ENCODE data around the gene KIF26B. TPM values are rescaled to one million over a fixed set of nuclear protein-coding genes. Genes with fewer than 3 reads are reported as not detected.

Gene KIF26B
- total and polyA plus RNA-seq, 2 experiments from 2014 or later = 0.03 to 0.76 TPM

DNA sequence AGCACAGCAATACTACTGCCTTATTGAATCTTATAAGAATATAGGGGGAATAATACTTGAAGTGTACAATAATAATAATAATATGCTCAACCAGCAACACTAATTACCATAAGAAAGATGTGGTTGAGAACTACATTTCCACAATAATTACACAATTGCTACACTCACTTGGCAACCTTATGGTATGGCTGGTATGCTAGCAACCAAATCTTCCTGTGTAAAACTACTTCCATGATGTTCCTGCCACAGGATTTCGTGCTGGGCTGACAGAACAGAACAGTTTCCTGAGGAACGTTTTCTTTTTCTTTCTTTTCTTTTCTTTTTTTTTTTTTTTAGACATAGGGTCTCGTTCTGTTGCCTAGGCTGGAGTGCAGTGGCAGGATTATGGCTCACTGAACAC lies 50.6 kb downstream of the KIF26B start:
- H3K4me1 Mint-ChIP-seq = peaks cover 18% of the 10 kb centered on the region
- H3K9me3 Mint-ChIP-seq = peaks cover 45% of the 10 kb centered on the region
- no peak overlapping the region for H3K4me3 ChIP-seq
- H3K27me3 ChIP-seq (ENCODE audit: insufficient read depth) = no peaks in the 10 kb centered on the region
- H3K4me3 Mint-ChIP-seq = no peak overlapping the region
- H3K79me2 ChIP-seq (replicated peaks; ENCODE audit: insufficient read depth) = no peaks in the 10 kb centered on the region
- H3K4me2 ChIP-seq = no peak overlapping the region
- no peaks in the 10 kb centered on the region for H3K9me2 ChIP-seq (ENCODE audit: insufficient read depth)
- TF ChIP-seq, protein P1, sequence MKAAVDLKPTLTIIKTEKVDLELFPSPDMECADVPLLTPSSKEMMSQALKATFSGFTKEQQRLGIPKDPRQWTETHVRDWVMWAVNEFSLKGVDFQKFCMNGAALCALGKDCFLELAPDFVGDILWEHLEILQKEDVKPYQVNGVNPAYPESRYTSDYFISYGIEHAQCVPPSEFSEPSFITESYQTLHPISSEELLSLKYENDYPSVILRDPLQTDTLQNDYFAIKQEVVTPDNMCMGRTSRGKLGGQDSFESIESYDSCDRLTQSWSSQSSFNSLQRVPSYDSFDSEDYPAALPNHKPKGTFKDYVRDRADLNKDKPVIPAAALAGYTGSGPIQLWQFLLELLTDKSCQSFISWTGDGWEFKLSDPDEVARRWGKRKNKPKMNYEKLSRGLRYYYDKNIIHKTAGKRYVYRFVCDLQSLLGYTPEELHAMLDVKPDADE (IDR thresholded peaks at IDR 0.05) = no peak
- TF ChIP-seq, protein P2, sequence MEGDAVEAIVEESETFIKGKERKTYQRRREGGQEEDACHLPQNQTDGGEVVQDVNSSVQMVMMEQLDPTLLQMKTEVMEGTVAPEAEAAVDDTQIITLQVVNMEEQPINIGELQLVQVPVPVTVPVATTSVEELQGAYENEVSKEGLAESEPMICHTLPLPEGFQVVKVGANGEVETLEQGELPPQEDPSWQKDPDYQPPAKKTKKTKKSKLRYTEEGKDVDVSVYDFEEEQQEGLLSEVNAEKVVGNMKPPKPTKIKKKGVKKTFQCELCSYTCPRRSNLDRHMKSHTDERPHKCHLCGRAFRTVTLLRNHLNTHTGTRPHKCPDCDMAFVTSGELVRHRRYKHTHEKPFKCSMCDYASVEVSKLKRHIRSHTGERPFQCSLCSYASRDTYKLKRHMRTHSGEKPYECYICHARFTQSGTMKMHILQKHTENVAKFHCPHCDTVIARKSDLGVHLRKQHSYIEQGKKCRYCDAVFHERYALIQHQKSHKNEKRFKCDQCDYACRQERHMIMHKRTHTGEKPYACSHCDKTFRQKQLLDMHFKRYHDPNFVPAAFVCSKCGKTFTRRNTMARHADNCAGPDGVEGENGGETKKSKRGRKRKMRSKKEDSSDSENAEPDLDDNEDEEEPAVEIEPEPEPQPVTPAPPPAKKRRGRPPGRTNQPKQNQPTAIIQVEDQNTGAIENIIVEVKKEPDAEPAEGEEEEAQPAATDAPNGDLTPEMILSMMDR (conservative IDR thresholded peaks at IDR 0.05; ENCODE audit: low read depth in 2 of 2) = no peak
- TF ChIP-seq, protein P3, sequence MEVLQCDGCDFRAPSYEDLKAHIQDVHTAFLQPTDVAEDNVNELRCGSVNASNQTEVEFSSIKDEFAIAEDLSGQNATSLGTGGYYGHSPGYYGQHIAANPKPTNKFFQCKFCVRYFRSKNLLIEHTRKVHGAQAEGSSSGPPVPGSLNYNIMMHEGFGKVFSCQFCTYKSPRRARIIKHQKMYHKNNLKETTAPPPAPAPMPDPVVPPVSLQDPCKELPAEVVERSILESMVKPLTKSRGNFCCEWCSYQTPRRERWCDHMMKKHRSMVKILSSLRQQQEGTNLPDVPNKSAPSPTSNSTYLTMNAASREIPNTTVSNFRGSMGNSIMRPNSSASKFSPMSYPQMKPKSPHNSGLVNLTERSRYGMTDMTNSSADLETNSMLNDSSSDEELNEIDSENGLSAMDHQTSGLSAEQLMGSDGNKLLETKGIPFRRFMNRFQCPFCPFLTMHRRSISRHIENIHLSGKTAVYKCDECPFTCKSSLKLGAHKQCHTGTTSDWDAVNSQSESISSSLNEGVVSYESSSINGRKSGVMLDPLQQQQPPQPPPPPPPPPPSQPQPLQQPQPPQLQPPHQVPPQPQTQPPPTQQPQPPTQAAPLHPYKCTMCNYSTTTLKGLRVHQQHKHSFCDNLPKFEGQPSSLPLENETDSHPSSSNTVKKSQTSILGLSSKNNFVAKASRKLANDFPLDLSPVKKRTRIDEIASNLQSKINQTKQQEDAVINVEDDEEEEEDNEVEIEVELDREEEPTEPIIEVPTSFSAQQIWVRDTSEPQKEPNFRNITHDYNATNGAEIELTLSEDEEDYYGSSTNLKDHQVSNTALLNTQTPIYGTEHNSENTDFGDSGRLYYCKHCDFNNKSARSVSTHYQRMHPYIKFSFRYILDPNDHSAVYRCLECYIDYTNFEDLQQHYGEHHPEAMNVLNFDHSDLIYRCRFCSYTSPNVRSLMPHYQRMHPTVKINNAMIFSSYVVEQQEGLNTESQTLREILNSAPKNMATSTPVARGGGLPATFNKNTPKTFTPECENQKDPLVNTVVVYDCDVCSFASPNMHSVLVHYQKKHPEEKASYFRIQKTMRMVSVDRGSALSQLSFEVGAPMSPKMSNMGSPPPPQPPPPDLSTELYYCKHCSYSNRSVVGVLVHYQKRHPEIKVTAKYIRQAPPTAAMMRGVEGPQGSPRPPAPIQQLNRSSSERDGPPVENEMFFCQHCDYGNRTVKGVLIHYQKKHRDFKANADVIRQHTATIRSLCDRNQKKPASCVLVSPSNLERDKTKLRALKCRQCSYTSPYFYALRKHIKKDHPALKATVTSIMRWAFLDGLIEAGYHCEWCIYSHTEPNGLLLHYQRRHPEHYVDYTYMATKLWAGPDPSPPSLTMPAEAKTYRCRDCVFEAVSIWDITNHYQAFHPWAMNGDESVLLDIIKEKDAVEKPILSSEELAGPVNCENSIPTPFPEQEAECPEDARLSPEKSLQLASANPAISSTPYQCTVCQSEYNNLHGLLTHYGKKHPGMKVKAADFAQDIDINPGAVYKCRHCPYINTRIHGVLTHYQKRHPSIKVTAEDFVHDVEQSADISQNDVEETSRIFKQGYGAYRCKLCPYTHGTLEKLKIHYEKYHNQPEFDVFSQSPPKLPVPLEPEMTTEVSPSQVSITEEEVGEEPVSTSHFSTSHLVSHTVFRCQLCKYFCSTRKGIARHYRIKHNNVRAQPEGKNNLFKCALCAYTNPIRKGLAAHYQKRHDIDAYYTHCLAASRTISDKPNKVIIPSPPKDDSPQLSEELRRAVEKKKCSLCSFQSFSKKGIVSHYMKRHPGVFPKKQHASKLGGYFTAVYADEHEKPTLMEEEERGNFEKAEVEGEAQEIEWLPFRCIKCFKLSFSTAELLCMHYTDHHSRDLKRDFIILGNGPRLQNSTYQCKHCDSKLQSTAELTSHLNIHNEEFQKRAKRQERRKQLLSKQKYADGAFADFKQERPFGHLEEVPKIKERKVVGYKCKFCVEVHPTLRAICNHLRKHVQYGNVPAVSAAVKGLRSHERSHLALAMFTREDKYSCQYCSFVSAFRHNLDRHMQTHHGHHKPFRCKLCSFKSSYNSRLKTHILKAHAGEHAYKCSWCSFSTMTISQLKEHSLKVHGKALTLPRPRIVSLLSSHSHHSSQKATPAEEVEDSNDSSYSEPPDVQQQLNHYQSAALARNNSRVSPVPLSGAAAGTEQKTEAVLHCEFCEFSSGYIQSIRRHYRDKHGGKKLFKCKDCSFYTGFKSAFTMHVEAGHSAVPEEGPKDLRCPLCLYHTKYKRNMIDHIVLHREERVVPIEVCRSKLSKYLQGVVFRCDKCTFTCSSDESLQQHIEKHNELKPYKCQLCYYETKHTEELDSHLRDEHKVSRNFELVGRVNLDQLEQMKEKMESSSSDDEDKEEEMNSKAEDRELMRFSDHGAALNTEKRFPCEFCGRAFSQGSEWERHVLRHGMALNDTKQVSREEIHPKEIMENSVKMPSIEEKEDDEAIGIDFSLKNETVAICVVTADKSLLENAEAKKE (CRISPR knock-in tag; IDR thresholded peaks at IDR 0.05) = no peak
- TF ChIP-seq EZH2phosphoT487 (IDR thresholded peaks at IDR 0.05; ENCODE audit: unreplicated experiment) = no peak
- TF ChIP-seq EZH2 (IDR thresholded peaks at IDR 0.05; ENCODE audit: low read depth, unreplicated experiment) = no peak
- no peak for TF ChIP-seq POLR2AphosphoS5 (IDR thresholded peaks at IDR 0.05; ENCODE audit: low read depth)
- TF ChIP-seq JUNB (IDR thresholded peaks at IDR 0.05; ENCODE audit: unreplicated experiment) = no peak
- TF ChIP-seq, protein P4, sequence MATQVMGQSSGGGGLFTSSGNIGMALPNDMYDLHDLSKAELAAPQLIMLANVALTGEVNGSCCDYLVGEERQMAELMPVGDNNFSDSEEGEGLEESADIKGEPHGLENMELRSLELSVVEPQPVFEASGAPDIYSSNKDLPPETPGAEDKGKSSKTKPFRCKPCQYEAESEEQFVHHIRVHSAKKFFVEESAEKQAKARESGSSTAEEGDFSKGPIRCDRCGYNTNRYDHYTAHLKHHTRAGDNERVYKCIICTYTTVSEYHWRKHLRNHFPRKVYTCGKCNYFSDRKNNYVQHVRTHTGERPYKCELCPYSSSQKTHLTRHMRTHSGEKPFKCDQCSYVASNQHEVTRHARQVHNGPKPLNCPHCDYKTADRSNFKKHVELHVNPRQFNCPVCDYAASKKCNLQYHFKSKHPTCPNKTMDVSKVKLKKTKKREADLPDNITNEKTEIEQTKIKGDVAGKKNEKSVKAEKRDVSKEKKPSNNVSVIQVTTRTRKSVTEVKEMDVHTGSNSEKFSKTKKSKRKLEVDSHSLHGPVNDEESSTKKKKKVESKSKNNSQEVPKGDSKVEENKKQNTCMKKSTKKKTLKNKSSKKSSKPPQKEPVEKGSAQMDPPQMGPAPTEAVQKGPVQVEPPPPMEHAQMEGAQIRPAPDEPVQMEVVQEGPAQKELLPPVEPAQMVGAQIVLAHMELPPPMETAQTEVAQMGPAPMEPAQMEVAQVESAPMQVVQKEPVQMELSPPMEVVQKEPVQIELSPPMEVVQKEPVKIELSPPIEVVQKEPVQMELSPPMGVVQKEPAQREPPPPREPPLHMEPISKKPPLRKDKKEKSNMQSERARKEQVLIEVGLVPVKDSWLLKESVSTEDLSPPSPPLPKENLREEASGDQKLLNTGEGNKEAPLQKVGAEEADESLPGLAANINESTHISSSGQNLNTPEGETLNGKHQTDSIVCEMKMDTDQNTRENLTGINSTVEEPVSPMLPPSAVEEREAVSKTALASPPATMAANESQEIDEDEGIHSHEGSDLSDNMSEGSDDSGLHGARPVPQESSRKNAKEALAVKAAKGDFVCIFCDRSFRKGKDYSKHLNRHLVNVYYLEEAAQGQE (IDR thresholded peaks at IDR 0.05; ENCODE audit: unreplicated experiment) = no peak
- no peak for TF ChIP-seq ZNF114 (CRISPR knock-in tag; IDR thresholded peaks at IDR 0.05)
- TF ChIP-seq NANOG (IDR thresholded peaks at IDR 0.05; ENCODE audit: borderline replicate concordance) = no peak
- no peak for TF ChIP-seq CREB1 (CRISPR knock-in tag; IDR thresholded peaks at IDR 0.05; ENCODE audit: low read depth)
- TF ChIP-seq ZNF331 (CRISPR knock-in tag; IDR thresholded peaks at IDR 0.05; ENCODE audit: low read depth) = no peak
- TF ChIP-seq STAT1 (IDR thresholded peaks at IDR 0.05; ENCODE audit: unreplicated experiment) = no peak
- H3K27me3 Mint-ChIP-seq (ENCODE audit: insufficient read depth, low read depth, poor library complexity) = peaks cover 9% of the 10 kb centered on the region
- H3K36me3 ChIP-seq (ENCODE audit: insufficient read depth) = peaks cover 8% of the 10 kb centered on the region
- H3K4me1 ChIP-seq (ENCODE audit: insufficient read depth) = peaks cover 19% of the 10 kb centered on the region
- ATAC-seq = no peak
- DNase-seq (ENCODE audit: low spot score) = no peak
- H3K36me3 Mint-ChIP-seq (ENCODE audit: low read depth) = peaks cover 32% of the 10 kb centered on the region
- no peak overlapping the region for H3K27ac ChIP-seq (ENCODE audit: low read depth)
- H4K20me1 ChIP-seq (replicated peaks; ENCODE audit: insufficient read depth) = no peaks in the 10 kb centered on the region
- no peak overlapping the region for H2AFZ ChIP-seq
- H3K27ac Mint-ChIP-seq = no peak overlapping the region
- H3F3A ChIP-seq (replicated peaks; ENCODE audit: low read depth) = no peaks in the 10 kb centered on the region
